PC-9 (cell line): Measurements from ENCODE around the gene ALKBH8. TPM values are rescaled to one million over a fixed set of nuclear protein-coding genes. Genes with fewer than 3 reads are reported as not detected.
"Not testable (repeated sequence)": the region's sequence is repeated elsewhere in the genome, so short reads cannot be mapped to it uniquely, and the experiment has no call there.

ENCODE experiments used
- BruUV-seq: library from RNA; stranded (reverse); fragments of 400-500 nt; replicated peaks from 2 replicates; lab custom pipeline; 2021; lab: Mats Ljungman, UMichigan
- CTCF ChIA-PET: fragments of 300-600 bp; sonication (Branson Sonifier 250); formaldehyde crosslinking; loops from one replicate; lab custom pipeline; 2022; ENCODE audit warnings: antibody characterized with exemption; lab: Charles Lee
- POLR2A ChIA-PET: fragments of 300-600 bp; sonication (Branson Sonifier 250); formaldehyde crosslinking; loops from one replicate; lab custom pipeline; 2022; ENCODE audit warnings: antibody characterized with exemption; ENCODE audit not compliant: unreplicated experiment; lab: Charles Lee
- DNase-seq, 2 experiments: peaks; one replicate each; pipeline versions ENCODE4 v3.0.0 to v3.0.0-alpha.2; 2015 to 2022; ENCODE audit warnings: mixed read lengths in 1 of 2
- H2AFZ ChIP-seq: fragments of 200-600 bp; sonication (generic); 2 replicates; pipeline ENCODE4 v1.8.1; 2017; ENCODE audit warnings: antibody characterized with exemption
- H3F3A ChIP-seq: fragments of 200-600 bp; sonication (generic); 2 replicates; pipeline ENCODE4 v1.8.1; 2017; ENCODE audit warnings: antibody characterized with exemption, mild to moderate bottlenecking, low read depth; ENCODE audit not compliant: insufficient read depth
- H3K27ac ChIP-seq: fragments of 200-600 bp; sonication (generic); 2 replicates; pipeline ENCODE4 v1.6.1; 2016; ENCODE audit warnings: mixed run types
- H3K27me3 ChIP-seq: fragments of 200-600 bp; sonication (generic); 2 replicates; pipeline ENCODE4 v1.6.1; 2016; ENCODE audit warnings: low read depth, mixed run types; ENCODE audit not compliant: insufficient read depth
- H3K36me3 ChIP-seq: fragments of 200-600 bp; sonication (generic); 2 replicates; pipeline ENCODE4 v1.6.1; 2016; ENCODE audit warnings: low read depth, mixed run types
- H3K4me1 ChIP-seq: fragments of 200-600 bp; sonication (generic); replicated peaks from 2 replicates; pipeline ENCODE4 v1.6.1; 2016; ENCODE audit warnings: mixed run types; ENCODE audit not compliant: insufficient read depth
- H3K4me2 ChIP-seq: fragments of 200-600 bp; sonication (generic); 2 replicates; pipeline ENCODE4 v1.6.1; 2017; ENCODE audit warnings: mixed run types
- H3K4me3 ChIP-seq: fragments of 200-600 bp; sonication (generic); 2 replicates; pipeline ENCODE4 v1.6.1; 2016; ENCODE audit warnings: mixed run types
- H3K79me2 ChIP-seq: fragments of 200-600 bp; sonication (generic); 2 replicates; pipeline ENCODE4 v1.6.1; 2017; ENCODE audit warnings: low read depth, mixed run types
- H3K9me2 ChIP-seq: fragments of 200-600 bp; sonication (generic); 2 replicates; pipeline ENCODE4 v1.8.1; 2017; ENCODE audit warnings: mild to moderate bottlenecking; ENCODE audit not compliant: insufficient read depth
- H3K9me3 ChIP-seq: fragments of 200-600 bp; sonication (generic); 2 replicates; pipeline ENCODE4 v1.8.1; 2016; ENCODE audit warnings: low read depth; ENCODE audit not compliant: insufficient read depth
- H4K20me1 ChIP-seq: fragments of 200-600 bp; sonication (generic); 2 replicates; pipeline ENCODE4 v1.8.1; 2017; ENCODE audit not compliant: insufficient read depth
- EZH2 ChIP-seq: fragments of 200-600 bp; sonication (generic); IDR thresholded peaks from 2 replicates; pipeline ENCODE4 v1.8.0; 2017; ENCODE audit warnings: antibody characterized with exemption, low read depth
- intact Hi-C: fragments of 100-400 bp; cut with micrococcal nuclease; formaldehyde crosslinking; loops from one replicate; pipeline ENCODE4 v1.10.0; 2022; ENCODE audit not compliant: unreplicated experiment
- total RNA-seq: library from RNA; stranded (reverse); gene quantifications from 2 replicates; pipeline ENCODE4 v1.2.3, GENCODE V29; 2021
- TF ChIP-seq, protein P1 (sequence below): fragments of 200-600 bp; sonication (generic); conservative IDR thresholded peaks from 2 replicates; pipeline ENCODE4 v1.6.1; 2017; ENCODE audit warnings: mixed run types, antibody characterized with exemption, mild to moderate bottlenecking, moderate library complexity

Gene ALKBH8
- total RNA-seq, 1 experiment from 2014 or later = 4.4 TPM

DNA sequence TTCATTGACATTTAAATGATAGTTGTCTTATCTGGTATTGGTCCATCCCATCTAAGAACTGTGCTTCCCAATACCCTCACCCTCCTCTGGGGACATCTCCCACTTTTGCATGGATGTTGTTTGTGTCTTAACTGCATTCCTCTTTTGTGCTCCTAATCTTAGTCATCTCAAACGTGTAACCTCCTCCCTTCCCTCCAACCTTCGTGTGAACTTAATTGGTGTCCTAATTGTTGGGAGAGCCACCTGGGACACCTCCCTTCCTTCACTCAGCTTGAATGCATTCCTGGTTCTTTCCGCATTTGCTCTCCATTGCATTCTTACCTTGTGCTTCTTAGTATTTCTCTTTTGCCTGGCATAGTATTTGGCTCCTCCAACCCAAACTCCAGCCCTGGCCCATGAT, 15.6 kb upstream of the ALKBH8 start:
- H3K27me3 ChIP-seq = no peaks in the 10 kb centered on the region
- H2AFZ ChIP-seq = no peak overlapping the region
- ChIA-PET POLR2A (no interaction called here), CTCF (no interaction called here)
- H3K9me3 ChIP-seq = no peaks in the 10 kb centered on the region
- no peak for TF ChIP-seq EZH2
- TF ChIP-seq, protein P1, sequence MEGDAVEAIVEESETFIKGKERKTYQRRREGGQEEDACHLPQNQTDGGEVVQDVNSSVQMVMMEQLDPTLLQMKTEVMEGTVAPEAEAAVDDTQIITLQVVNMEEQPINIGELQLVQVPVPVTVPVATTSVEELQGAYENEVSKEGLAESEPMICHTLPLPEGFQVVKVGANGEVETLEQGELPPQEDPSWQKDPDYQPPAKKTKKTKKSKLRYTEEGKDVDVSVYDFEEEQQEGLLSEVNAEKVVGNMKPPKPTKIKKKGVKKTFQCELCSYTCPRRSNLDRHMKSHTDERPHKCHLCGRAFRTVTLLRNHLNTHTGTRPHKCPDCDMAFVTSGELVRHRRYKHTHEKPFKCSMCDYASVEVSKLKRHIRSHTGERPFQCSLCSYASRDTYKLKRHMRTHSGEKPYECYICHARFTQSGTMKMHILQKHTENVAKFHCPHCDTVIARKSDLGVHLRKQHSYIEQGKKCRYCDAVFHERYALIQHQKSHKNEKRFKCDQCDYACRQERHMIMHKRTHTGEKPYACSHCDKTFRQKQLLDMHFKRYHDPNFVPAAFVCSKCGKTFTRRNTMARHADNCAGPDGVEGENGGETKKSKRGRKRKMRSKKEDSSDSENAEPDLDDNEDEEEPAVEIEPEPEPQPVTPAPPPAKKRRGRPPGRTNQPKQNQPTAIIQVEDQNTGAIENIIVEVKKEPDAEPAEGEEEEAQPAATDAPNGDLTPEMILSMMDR = no peak
- H3F3A ChIP-seq = no peaks in the 10 kb centered on the region
- no peaks in the 10 kb centered on the region for H4K20me1 ChIP-seq
- H3K4me2 ChIP-seq = no peak overlapping the region
- BruUV-seq = no TSS peak
- H3K36me3 ChIP-seq = no peaks in the 10 kb centered on the region
- no peak overlapping the region for H3K27ac ChIP-seq
- DNase-seq = no peak
- H3K79me2 ChIP-seq = no peaks in the 10 kb centered on the region
- H3K9me2 ChIP-seq = no peaks in the 10 kb centered on the region
- peaks cover 4% of the 10 kb centered on the region; the same call in 1 of the 2 replicates for H3K4me1 ChIP-seq
- no peak overlapping the region for H3K4me3 ChIP-seq
- intact Hi-C loops = no loop called here

DNA sequence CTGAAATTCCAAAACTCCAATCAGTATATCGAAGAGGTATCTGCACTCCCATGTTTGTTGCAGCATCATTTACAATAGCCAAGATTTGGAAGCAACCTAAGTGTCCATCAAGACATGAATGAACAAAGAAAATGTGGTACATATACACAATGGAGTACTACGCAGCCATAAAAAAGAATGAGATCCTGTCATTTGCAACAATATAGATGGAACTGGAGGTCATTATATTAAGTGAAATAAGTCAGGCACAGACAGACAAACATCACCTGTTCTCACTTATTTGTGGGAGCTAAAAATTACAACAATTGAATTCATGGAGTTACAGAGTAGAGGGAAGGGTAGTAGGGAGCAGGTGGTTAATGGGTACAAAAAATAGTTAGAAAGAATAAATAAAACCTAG, 13.6 kb upstream of the ALKBH8 start:
- H3K9me3 ChIP-seq, H2AFZ ChIP-seq, H3K36me3 ChIP-seq, H3K4me2 ChIP-seq, H3K9me2 ChIP-seq, CTCF ChIA-PET, H3K27ac ChIP-seq, H3K4me1 ChIP-seq, H3K79me2 ChIP-seq, H3K27me3 ChIP-seq, DNase-seq, BruUV-seq, H3K4me3 ChIP-seq, H4K20me1 ChIP-seq, H3F3A ChIP-seq, POLR2A ChIA-PET: not testable (repeated sequence)
- intact Hi-C loops = loop anchor here (5.0 kb wide), 1 partner anchor 428 kb away; the partner anchor contains the start of gene CUL5

DNA sequence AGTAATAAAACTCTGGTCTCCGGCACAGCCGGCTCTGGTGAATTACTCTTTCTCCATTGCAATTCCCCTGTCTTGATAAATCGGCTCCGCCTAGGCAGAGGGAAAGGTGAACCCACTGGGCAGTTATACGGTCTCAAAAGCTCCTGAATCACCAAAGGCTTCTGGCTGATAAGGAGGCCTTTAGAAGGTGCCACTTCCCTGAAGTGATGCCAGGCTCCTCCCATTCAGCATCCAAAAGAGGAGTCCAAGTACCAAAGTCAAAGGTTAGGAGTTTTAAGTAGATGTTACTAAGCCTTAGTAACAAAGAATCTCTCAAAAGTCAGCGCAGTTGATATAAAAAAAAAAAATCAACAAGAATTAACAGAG, 11.8 kb upstream of the ALKBH8 start:
- no peaks in the 10 kb centered on the region for H3K79me2 ChIP-seq
- intact Hi-C loops = loop anchor here (2.0 to 5.0 kb wide), 2 partner anchors 193 to 430 kb away; partner anchors contain the start of gene CUL5
- H3K9me3 ChIP-seq = no peaks in the 10 kb centered on the region
- no peaks in the 10 kb centered on the region for H3K27me3 ChIP-seq
- no peak overlapping the region for H3K4me2 ChIP-seq
- ChIA-PET CTCF (interaction anchor here (1.6 kb wide), 1 partner anchor 112 kb away, joined by 4 read pairs; no protein-coding TSS in a partner anchor), POLR2A (no interaction called here)
- H2AFZ ChIP-seq = no peak overlapping the region; the same call in 1 of the 2 replicates
- no peak for TF ChIP-seq EZH2
- TF ChIP-seq, protein P1 = no peak
- H3F3A ChIP-seq = no peaks in the 10 kb centered on the region
- no peak overlapping the region for H3K4me3 ChIP-seq
- no peak overlapping the region for H3K27ac ChIP-seq
- no TSS peak for BruUV-seq
- H3K9me2 ChIP-seq = no peaks in the 10 kb centered on the region
- peaks cover 4% of the 10 kb centered on the region; the same call in 1 of the 2 replicates for H3K4me1 ChIP-seq
- no peaks in the 10 kb centered on the region for H3K36me3 ChIP-seq
- no peak for DNase-seq
- no peaks in the 10 kb centered on the region for H4K20me1 ChIP-seq
